Measurements from ENCODE around the gene LRP11.

Gene LRP11

DNA sequence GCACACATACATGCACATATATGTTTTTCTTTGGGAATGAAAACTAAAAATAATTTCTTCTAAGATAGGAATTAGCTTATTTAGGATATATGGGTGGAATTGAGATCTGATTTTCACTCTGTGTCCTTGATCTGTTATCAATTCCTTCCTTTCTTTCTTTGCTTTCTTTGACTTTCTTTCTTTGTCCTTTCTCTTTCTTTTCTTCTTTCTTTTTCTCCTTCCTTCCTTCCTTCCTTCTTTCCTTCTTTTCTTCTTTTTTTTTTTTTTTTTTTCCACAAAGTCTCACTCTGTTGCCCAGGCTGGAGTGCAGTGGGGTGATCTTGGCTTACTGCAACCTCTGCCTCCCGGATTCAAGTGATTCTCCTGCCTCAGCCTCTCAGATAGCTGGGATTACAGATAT lies 86.5 kb downstream of the LRP11 start:
- no peak for TF ChIP-seq CREB1 (IDR thresholded peaks at IDR 0.05; ENCODE audit: low read depth)
- no peak for TF ChIP-seq NFIC (IDR thresholded peaks at IDR 0.05)
- no peak for TF ChIP-seq ZBTB7A (IDR thresholded peaks at IDR 0.05; ENCODE audit: low read depth)
- no peak for TF ChIP-seq RAD21 (IDR thresholded peaks at IDR 0.05; ENCODE audit: low read depth)
- TF ChIP-seq FOXM1 (IDR thresholded peaks at IDR 0.05; ENCODE audit: borderline replicate concordance, low read depth), result no peak
- TF ChIP-seq, protein P1, sequence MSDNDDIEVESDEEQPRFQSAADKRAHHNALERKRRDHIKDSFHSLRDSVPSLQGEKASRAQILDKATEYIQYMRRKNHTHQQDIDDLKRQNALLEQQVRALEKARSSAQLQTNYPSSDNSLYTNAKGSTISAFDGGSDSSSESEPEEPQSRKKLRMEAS (IDR thresholded peaks at IDR 0.05), result no peak
- TF ChIP-seq, protein P2, sequence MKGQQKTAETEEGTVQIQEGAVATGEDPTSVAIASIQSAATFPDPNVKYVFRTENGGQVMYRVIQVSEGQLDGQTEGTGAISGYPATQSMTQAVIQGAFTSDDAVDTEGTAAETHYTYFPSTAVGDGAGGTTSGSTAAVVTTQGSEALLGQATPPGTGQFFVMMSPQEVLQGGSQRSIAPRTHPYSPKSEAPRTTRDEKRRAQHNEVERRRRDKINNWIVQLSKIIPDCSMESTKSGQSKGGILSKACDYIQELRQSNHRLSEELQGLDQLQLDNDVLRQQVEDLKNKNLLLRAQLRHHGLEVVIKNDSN (IDR thresholded peaks at IDR 0.05), result no peak
- TF ChIP-seq TCF12 (IDR thresholded peaks at IDR 0.05; ENCODE audit: low read depth), result no peak
- no peak for TF ChIP-seq CEBPB (IDR thresholded peaks at IDR 0.05)
- no peak for TF ChIP-seq YY1 (IDR thresholded peaks at IDR 0.05; ENCODE audit: low read depth)
- no peak for TF ChIP-seq EGR1 (IDR thresholded peaks at IDR 0.05)
- no peak for TF ChIP-seq TEAD4 (IDR thresholded peaks at IDR 0.05)
- TF ChIP-seq, protein P3, sequence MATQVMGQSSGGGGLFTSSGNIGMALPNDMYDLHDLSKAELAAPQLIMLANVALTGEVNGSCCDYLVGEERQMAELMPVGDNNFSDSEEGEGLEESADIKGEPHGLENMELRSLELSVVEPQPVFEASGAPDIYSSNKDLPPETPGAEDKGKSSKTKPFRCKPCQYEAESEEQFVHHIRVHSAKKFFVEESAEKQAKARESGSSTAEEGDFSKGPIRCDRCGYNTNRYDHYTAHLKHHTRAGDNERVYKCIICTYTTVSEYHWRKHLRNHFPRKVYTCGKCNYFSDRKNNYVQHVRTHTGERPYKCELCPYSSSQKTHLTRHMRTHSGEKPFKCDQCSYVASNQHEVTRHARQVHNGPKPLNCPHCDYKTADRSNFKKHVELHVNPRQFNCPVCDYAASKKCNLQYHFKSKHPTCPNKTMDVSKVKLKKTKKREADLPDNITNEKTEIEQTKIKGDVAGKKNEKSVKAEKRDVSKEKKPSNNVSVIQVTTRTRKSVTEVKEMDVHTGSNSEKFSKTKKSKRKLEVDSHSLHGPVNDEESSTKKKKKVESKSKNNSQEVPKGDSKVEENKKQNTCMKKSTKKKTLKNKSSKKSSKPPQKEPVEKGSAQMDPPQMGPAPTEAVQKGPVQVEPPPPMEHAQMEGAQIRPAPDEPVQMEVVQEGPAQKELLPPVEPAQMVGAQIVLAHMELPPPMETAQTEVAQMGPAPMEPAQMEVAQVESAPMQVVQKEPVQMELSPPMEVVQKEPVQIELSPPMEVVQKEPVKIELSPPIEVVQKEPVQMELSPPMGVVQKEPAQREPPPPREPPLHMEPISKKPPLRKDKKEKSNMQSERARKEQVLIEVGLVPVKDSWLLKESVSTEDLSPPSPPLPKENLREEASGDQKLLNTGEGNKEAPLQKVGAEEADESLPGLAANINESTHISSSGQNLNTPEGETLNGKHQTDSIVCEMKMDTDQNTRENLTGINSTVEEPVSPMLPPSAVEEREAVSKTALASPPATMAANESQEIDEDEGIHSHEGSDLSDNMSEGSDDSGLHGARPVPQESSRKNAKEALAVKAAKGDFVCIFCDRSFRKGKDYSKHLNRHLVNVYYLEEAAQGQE (IDR thresholded peaks at IDR 0.05; ENCODE audit: low read depth), result no peak
- no peak for TF ChIP-seq EP300 (IDR thresholded peaks at IDR 0.05; ENCODE audit: borderline replicate concordance)
- no peak for TF ChIP-seq TAF1 (IDR thresholded peaks at IDR 0.05; ENCODE audit: low read depth)

DNA sequence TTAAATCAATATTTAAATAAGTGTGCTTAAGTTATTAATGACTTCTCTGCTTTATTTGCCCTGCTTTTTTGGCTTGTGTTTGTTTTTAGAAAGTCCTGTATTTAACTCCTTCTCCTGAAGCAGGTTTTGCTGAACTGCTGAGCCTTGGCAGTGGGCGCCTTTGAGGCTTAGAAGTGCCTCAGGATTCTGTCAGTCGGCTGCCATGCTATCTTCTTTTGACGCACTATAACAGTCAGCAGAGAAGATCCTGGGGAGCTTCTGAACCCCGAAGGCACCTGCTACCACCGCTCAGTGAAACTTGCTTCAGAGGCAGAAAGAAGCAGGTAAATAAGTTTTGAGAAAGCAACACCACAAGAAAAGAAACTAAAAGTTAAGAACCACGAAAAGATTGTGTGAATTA lies 92.2 kb downstream of the LRP11 start:
- TF ChIP-seq EGR1 (IDR thresholded peaks at IDR 0.05) (no peak), TAF1 (IDR thresholded peaks at IDR 0.05; ENCODE audit: low read depth) (no peak), RAD21 (IDR thresholded peaks at IDR 0.05; ENCODE audit: low read depth) (no peak), CREB1 (IDR thresholded peaks at IDR 0.05; ENCODE audit: low read depth) (no peak), ZBTB7A (IDR thresholded peaks at IDR 0.05; ENCODE audit: low read depth) (no peak), TEAD4 (IDR thresholded peaks at IDR 0.05) (no peak), EP300 (IDR thresholded peaks at IDR 0.05; ENCODE audit: borderline replicate concordance) (no peak), CEBPB (IDR thresholded peaks at IDR 0.05) (no peak), FOXM1 (IDR thresholded peaks at IDR 0.05; ENCODE audit: borderline replicate concordance, low read depth) (no peak), YY1 (IDR thresholded peaks at IDR 0.05; ENCODE audit: low read depth) (no peak), TCF12 (IDR thresholded peaks at IDR 0.05; ENCODE audit: low read depth) (no peak), NFIC (IDR thresholded peaks at IDR 0.05) (no peak)
- TF ChIP-seq, protein P1 (IDR thresholded peaks at IDR 0.05), result no peak
- TF ChIP-seq, protein P3 (IDR thresholded peaks at IDR 0.05; ENCODE audit: low read depth), result no peak
- TF ChIP-seq, protein P2 (IDR thresholded peaks at IDR 0.05), result no peak

DNA sequence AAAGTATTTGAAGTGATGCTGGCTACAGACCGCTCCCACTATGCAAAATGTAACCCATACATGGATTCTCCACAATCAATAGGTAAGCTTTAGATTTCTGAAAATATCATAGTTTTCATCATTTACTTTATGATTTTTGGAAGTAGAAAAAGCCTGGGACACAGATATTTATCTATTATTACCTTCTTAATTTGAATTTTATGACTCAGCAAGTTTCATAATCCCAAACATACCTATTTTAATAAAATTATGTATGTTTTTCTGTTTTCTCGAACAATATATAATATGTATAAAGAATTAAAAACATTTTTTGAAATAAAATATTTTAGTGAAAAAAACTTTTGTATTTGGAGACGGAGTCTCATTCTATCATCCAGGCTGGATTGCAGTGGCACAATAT lies 93.0 kb downstream of the LRP11 start:
- no peak for TF ChIP-seq FOXM1 (IDR thresholded peaks at IDR 0.05; ENCODE audit: borderline replicate concordance, low read depth)
- TF ChIP-seq RAD21 (IDR thresholded peaks at IDR 0.05; ENCODE audit: low read depth), result no peak
- TF ChIP-seq, protein P1 (IDR thresholded peaks at IDR 0.05), result no peak
- TF ChIP-seq, protein P2 (IDR thresholded peaks at IDR 0.05), result no peak
- TF ChIP-seq TEAD4 (IDR thresholded peaks at IDR 0.05), result no peak
- no peak for TF ChIP-seq ZBTB7A (IDR thresholded peaks at IDR 0.05; ENCODE audit: low read depth)
- TF ChIP-seq TAF1 (IDR thresholded peaks at IDR 0.05; ENCODE audit: low read depth), result no peak

DNA sequence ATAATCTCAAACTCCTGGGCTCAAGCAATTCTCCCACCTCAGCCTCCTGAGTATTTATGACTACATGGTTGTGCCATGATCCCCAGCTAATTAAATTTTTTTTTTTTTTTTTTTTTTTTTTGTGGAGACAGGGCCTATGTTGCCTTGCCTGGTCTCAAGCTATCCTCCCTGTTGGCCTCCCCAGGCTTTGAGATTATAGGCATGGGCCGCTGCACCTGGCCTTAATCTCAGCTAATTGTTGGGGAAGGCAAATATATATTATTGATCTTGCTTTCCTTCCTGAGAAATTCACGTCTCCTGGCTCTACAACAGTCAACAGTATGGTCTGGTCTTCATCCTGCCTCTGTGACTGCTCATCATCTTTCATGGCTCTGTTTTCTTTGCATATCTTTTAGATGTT lies 94.5 kb downstream of the LRP11 start:
- no peak for TF ChIP-seq NFIC (IDR thresholded peaks at IDR 0.05)

Data from Ishikawa (cell line).